Measurements from ENCODE around the gene RAC2.

RAC2 gene

DNA sequence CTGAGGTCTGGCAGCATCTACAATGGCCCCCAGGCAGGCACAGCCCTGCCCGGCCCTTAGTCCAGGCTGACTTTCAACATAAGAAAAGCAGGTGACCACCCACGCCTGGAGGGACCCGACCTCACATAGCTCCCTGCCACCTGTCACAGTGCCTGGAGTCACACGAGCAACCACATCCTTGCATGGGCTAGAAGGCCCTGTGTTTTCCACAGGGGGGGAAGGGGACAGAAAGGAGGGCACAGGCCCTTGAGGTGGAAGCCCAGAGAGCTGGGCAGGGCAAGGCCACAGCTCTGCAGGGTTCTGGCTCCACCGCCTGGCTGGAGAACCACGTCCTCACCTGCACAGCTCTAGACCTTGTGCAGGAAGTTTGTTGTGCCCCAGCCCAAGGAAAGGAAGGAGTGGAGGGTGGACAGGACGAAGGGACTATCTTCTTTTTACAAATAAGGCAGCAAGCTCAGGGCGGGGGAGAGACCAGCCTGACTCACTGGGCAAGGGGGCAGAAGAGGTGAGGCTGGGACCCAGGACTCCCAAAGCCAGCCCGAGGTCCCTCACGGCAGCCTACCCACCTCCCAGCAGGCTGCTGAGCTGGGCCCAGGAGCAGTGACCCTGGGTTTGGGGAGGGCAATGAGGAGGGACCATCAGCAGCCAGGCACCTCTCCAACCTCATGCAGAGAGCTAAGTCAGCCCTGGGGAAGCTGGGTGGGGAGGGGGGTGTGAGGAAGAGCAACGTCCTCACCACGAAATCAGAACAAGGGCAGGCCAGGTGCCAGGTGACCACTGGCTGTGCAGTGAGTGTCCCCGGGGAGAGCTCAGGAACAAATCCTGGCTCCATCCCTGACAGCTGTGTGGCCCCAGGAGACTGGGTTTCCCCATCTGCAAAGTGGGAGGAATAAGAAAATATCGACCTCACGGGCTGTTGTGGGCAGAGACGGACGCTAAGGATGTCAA lies 60.4 kb downstream of the RAC2 start:
- no peak overlapping the region for H3K4ac ChIP-seq (ENCODE audit: low read depth in 1 of 2, low read length in 2 of 2)
- no peaks in the 10 kb centered on the region for H3K27me3 ChIP-seq (ENCODE audit: control insufficient read depth in 1 of 2, insufficient read depth in 1 of 2, low read length in 2 of 2)
- no peak overlapping the region for H2BK15ac ChIP-seq (ENCODE audit: low read depth, poor library complexity, severe bottlenecking)
- H3K14ac ChIP-seq (ENCODE audit: low read length in 2 of 2): no peak overlapping the region
- H3K9ac ChIP-seq (ENCODE audit: low read length): no peak overlapping the region
- no peak overlapping the region for H2AK5ac ChIP-seq (ENCODE audit: low read length, severe bottlenecking)
- no peaks in the 10 kb centered on the region for H3K9me3 ChIP-seq (ENCODE audit: control insufficient read depth, low read length)
- no peak overlapping the region for H2BK12ac ChIP-seq (ENCODE audit: low read length in 2 of 2)
- no peak overlapping the region for H3K18ac ChIP-seq (ENCODE audit: low read depth in 1 of 2, low read length in 2 of 2)
- H2BK120ac ChIP-seq (ENCODE audit: low read depth, low read length): no peak overlapping the region
- WGBS: 92% methylated on average over 17 of the region's 17 CpGs
- no peak overlapping the region for H3K27ac ChIP-seq (ENCODE audit: low read length, poor library complexity, severe bottlenecking)
- H3K36me3 ChIP-seq (ENCODE audit: control insufficient read depth in 1 of 2, insufficient read depth in 2 of 2, low read depth in 1 of 2, low read length in 2 of 2): peaks cover 40 to 48% of the 10 kb centered on the region in 2 experiments
- H3K23ac ChIP-seq (ENCODE audit: low read length in 2 of 2): no peak overlapping the region
- no peak overlapping the region for H3K4me3 ChIP-seq (ENCODE audit: insufficient read depth in 1 of 2, low read depth in 1 of 2, low read length in 2 of 2)
- DNase-seq: no peak
- no peak overlapping the region for H3K4me2 ChIP-seq (ENCODE audit: low read length, poor library complexity, severe bottlenecking)
- H2AFZ ChIP-seq (ENCODE audit: low read depth, low read length): no peak overlapping the region
- peaks cover 4% of the 10 kb centered on the region for H3K79me1 ChIP-seq (replicated peaks; ENCODE audit: low read length, poor library complexity, severe bottlenecking)
- H2BK5ac ChIP-seq (ENCODE audit: low read depth, low read length, poor library complexity, severe bottlenecking): no peak overlapping the region
- peaks cover 25% of the 10 kb centered on the region for H3K4me1 ChIP-seq (ENCODE audit: control insufficient read depth, insufficient read depth, low read depth, low read length)
- H4K8ac ChIP-seq (ENCODE audit: low read length): no peak overlapping the region
- H4K91ac ChIP-seq (ENCODE audit: low read length): no peak overlapping the region

GRCh38 chr22:37182949-37183245 lies 61.2 kb downstream of the RAC2 start:
- Histone ChIP-seq H3K14ac (ENCODE audit: low read length in 2 of 2) (no peak overlapping the region), H2AFZ (ENCODE audit: low read depth, low read length) (no peak overlapping the region), H3K4me1 (ENCODE audit: control insufficient read depth, insufficient read depth, low read depth, low read length) (peaks cover 20% of the 10 kb centered on the region), H2BK5ac (ENCODE audit: low read depth, low read length, poor library complexity, severe bottlenecking) (no peak overlapping the region), H3K36me3 (ENCODE audit: control insufficient read depth in 1 of 2, insufficient read depth in 2 of 2, low read depth in 1 of 2, low read length in 2 of 2) (peaks cover 40 to 48% of the 10 kb centered on the region in 2 experiments), H3K27me3 (ENCODE audit: control insufficient read depth in 1 of 2, insufficient read depth in 1 of 2, low read length in 2 of 2) (no peaks in the 10 kb centered on the region), H3K9ac (ENCODE audit: low read length) (no peak overlapping the region), H3K4me2 (ENCODE audit: low read length, poor library complexity, severe bottlenecking) (no peak overlapping the region), H3K4ac (ENCODE audit: low read depth in 1 of 2, low read length in 2 of 2) (no peak overlapping the region), H3K18ac (ENCODE audit: low read depth in 1 of 2, low read length in 2 of 2) (no peak overlapping the region), H3K4me3 (ENCODE audit: insufficient read depth in 1 of 2, low read depth in 1 of 2, low read length in 2 of 2) (no peak overlapping the region), H4K8ac (ENCODE audit: low read length) (no peak overlapping the region), H2AK5ac (ENCODE audit: low read length, severe bottlenecking) (no peak overlapping the region), H2BK15ac (ENCODE audit: low read depth, poor library complexity, severe bottlenecking) (no peak overlapping the region), H2BK12ac (ENCODE audit: low read length in 2 of 2) (no peak overlapping the region), H3K23ac (ENCODE audit: low read length in 2 of 2) (no peak overlapping the region), H3K9me3 (ENCODE audit: control insufficient read depth, low read length) (no peaks in the 10 kb centered on the region), H3K27ac (ENCODE audit: low read length, poor library complexity, severe bottlenecking) (no peak overlapping the region), H2BK120ac (ENCODE audit: low read depth, low read length) (no peak overlapping the region), H4K91ac (ENCODE audit: low read length) (no peak overlapping the region), H3K79me1 (replicated peaks; ENCODE audit: low read length, poor library complexity, severe bottlenecking) (peaks cover 4% of the 10 kb centered on the region)
- DNase-seq: no peak
- WGBS: 89% methylated on average over 3 of the region's 3 CpGs

- Histone ChIP-seq H3K27me3 (ENCODE audit: control insufficient read depth in 1 of 2, insufficient read depth in 1 of 2, low read length in 2 of 2) (no peaks in the 10 kb centered on the region), H3K4me2 (ENCODE audit: low read length, poor library complexity, severe bottlenecking) (no peak overlapping the region), H3K79me1 (replicated peaks; ENCODE audit: low read length, poor library complexity, severe bottlenecking) (peaks cover 4% of the 10 kb centered on the region), H4K8ac (ENCODE audit: low read length) (no peak overlapping the region), H2BK120ac (ENCODE audit: low read depth, low read length) (no peak overlapping the region), H3K4ac (ENCODE audit: low read depth in 1 of 2, low read length in 2 of 2) (no peak overlapping the region), H2BK15ac (ENCODE audit: low read depth, poor library complexity, severe bottlenecking) (no peak overlapping the region), H3K9ac (ENCODE audit: low read length) (no peak overlapping the region), H3K14ac (ENCODE audit: low read length in 2 of 2) (no peak overlapping the region), H2BK5ac (ENCODE audit: low read depth, low read length, poor library complexity, severe bottlenecking) (no peak overlapping the region), H3K9me3 (ENCODE audit: control insufficient read depth, low read length) (no peaks in the 10 kb centered on the region), H2BK12ac (ENCODE audit: low read length in 2 of 2) (no peak overlapping the region), H3K27ac (ENCODE audit: low read length, poor library complexity, severe bottlenecking) (no peak overlapping the region), H2AK5ac (ENCODE audit: low read length, severe bottlenecking) (no peak overlapping the region), H3K4me1 (ENCODE audit: control insufficient read depth, insufficient read depth, low read depth, low read length) (peaks cover 16% of the 10 kb centered on the region), H3K4me3 (ENCODE audit: insufficient read depth in 1 of 2, low read depth in 1 of 2, low read length in 2 of 2) (no peak overlapping the region), H3K18ac (ENCODE audit: low read depth in 1 of 2, low read length in 2 of 2) (no peak overlapping the region), H2AFZ (ENCODE audit: low read depth, low read length) (no peak overlapping the region), H3K36me3 (ENCODE audit: control insufficient read depth in 1 of 2, insufficient read depth in 2 of 2, low read depth in 1 of 2, low read length in 2 of 2) (peaks cover 40 to 48% of the 10 kb centered on the region in 2 experiments), H4K91ac (ENCODE audit: low read length) (no peak overlapping the region), H3K23ac (ENCODE audit: low read length in 2 of 2) (no peak overlapping the region)
- 81% methylated on average over 37 of the region's 37 CpGs for WGBS
- no peak for DNase-seq
Measured at GRCh38 chr22:37182101-37182948, 61.7 kb downstream of the RAC2 start.

- H3K4me3 ChIP-seq (ENCODE audit: insufficient read depth in 1 of 2, low read depth in 1 of 2, low read length in 2 of 2): no peak overlapping the region
- H3K9me3 ChIP-seq (ENCODE audit: control insufficient read depth, low read length): no peaks in the 10 kb centered on the region
- H3K27me3 ChIP-seq (ENCODE audit: control insufficient read depth in 1 of 2, insufficient read depth in 1 of 2, low read length in 2 of 2): no peaks in the 10 kb centered on the region
- no peak overlapping the region for H3K4ac ChIP-seq (ENCODE audit: low read depth in 1 of 2, low read length in 2 of 2)
- 71% methylated on average over 4 of the region's 4 CpGs for WGBS
- H3K27ac ChIP-seq (ENCODE audit: low read length, poor library complexity, severe bottlenecking): no peak overlapping the region
- H2BK120ac ChIP-seq (ENCODE audit: low read depth, low read length): no peak overlapping the region
- DNase-seq: no peak
- no peak overlapping the region for H2AK5ac ChIP-seq (ENCODE audit: low read length, severe bottlenecking)
- peaks cover 3% of the 10 kb centered on the region for H3K79me1 ChIP-seq (replicated peaks; ENCODE audit: low read length, poor library complexity, severe bottlenecking)
- no peak overlapping the region for H3K18ac ChIP-seq (ENCODE audit: low read depth in 1 of 2, low read length in 2 of 2)
- H2BK12ac ChIP-seq (ENCODE audit: low read length in 2 of 2): no peak overlapping the region
- H3K4me1 ChIP-seq (ENCODE audit: control insufficient read depth, insufficient read depth, low read depth, low read length): peaks cover 11% of the 10 kb centered on the region
- H3K4me2 ChIP-seq (ENCODE audit: low read length, poor library complexity, severe bottlenecking): no peak overlapping the region
- no peak overlapping the region for H3K9ac ChIP-seq (ENCODE audit: low read length)
- no peak overlapping the region for H2BK15ac ChIP-seq (ENCODE audit: low read depth, poor library complexity, severe bottlenecking)
- H3K14ac ChIP-seq (ENCODE audit: low read length in 2 of 2): no peak overlapping the region
- no peak overlapping the region for H4K8ac ChIP-seq (ENCODE audit: low read length)
- peaks cover 40 to 48% of the 10 kb centered on the region in 2 experiments for H3K36me3 ChIP-seq (ENCODE audit: control insufficient read depth in 1 of 2, insufficient read depth in 2 of 2, low read depth in 1 of 2, low read length in 2 of 2)
- H2AFZ ChIP-seq (ENCODE audit: low read depth, low read length): no peak overlapping the region
- H4K91ac ChIP-seq (ENCODE audit: low read length): no peak overlapping the region
- no peak overlapping the region for H2BK5ac ChIP-seq (ENCODE audit: low read depth, low read length, poor library complexity, severe bottlenecking)
- no peak overlapping the region for H3K23ac ChIP-seq (ENCODE audit: low read length in 2 of 2)
Measured at GRCh38 chr22:37181681-37182080, 62.4 kb downstream of the RAC2 start.
